ENCODE results near the gene RAP1GAP2. TPM values are rescaled to one million over a fixed set of nuclear protein-coding genes. Genes with fewer than 3 reads are reported as not detected.

Gene RAP1GAP2
- polyA plus RNA-seq, 3 donors = 1.5 to 48.4 (median 6.1) TPM

GRCh38 chr17:2800367-2800766 is 4.1 kb downstream of the RAP1GAP2 start:
- no peaks in the 10 kb centered on the region for H3K9me3 ChIP-seq (replicated peaks in 1 of 2; ENCODE audit: control insufficient read depth in 1 of 2, insufficient read depth in 1 of 2, low read length in 2 of 2)
- Mint-ChIP-seq H3K4me1 (peaks cover 71% of the 10 kb centered on the region), H3K27ac (peak overlapping the region in 5 of 7 donors; percentile 5 to 68 (median 57)), H3K36me3 (peaks cover 49 to 60% of the 10 kb centered on the region in 2 donors), H3K27me3 (ENCODE audit: low read depth in 3 of 3) (no peaks in the 10 kb centered on the region), H3K9me3 (peaks cover 0 to 5% (median 2%) of the 10 kb centered on the region in 7 donors), H3K4me3 (no peak overlapping the region)
- no peak overlapping the region for H3K9ac ChIP-seq (ENCODE audit: insufficient read depth, low read length, poor library complexity, severe bottlenecking)
- no peak for TF ChIP-seq CTCF (IDR thresholded peaks at IDR 0.05)
- peaks cover 42 to 61% of the 10 kb centered on the region in 2 donors for H3K4me1 ChIP-seq (ENCODE audit: control insufficient read depth in 1 of 2, insufficient read depth in 2 of 2, low read length in 2 of 2)
- intact Hi-C loops (cut with micrococcal nuclease) = no loop called here
- H3K36me3 ChIP-seq (replicated peaks in 1 of 2; ENCODE audit: control insufficient read depth in 1 of 2, insufficient read depth in 2 of 2, low read length in 2 of 2) = peaks cover 29 to 55% of the 10 kb centered on the region in 2 donors
- 93% methylated on average over 8 of the region's 11 CpGs for WGBS (ENCODE audit: insufficient coverage)
- H3K4me3 ChIP-seq (replicated peaks in 1 of 3; ENCODE audit: low read depth in 2 of 3, low read length in 3 of 3) = no peak overlapping the region
- H3K27me3 ChIP-seq (ENCODE audit: control insufficient read depth in 2 of 2, insufficient read depth in 2 of 2, low read length in 2 of 2) = no peaks in the 10 kb centered on the region
- DNase-seq = no peak
- H4K20me1 ChIP-seq (ENCODE audit: insufficient read depth, low read length) = peaks cover 87% of the 10 kb centered on the region
- H2AFZ ChIP-seq (ENCODE audit: insufficient read depth, low read depth, low read length, poor library complexity, severe bottlenecking) = no peak overlapping the region
- H3K79me2 ChIP-seq (ENCODE audit: insufficient read depth, low read length) = peaks cover 90% of the 10 kb centered on the region
- H3K27ac ChIP-seq (ENCODE audit: low read depth in 1 of 2, low read length in 2 of 2) = no peak overlapping the region
- H3K4me2 ChIP-seq (replicated peaks; ENCODE audit: extremely low read depth, low read length, poor library complexity, severe bottlenecking) = no peak overlapping the region

- Mint-ChIP-seq H3K27ac (peak overlapping the region in 2 of 7 donors; percentile 36 to 47), H3K4me3 (no peak overlapping the region), H3K9me3 (peaks cover 0 to 5% (median 2%) of the 10 kb centered on the region in 7 donors), H3K4me1 (peaks cover 61% of the 10 kb centered on the region), H3K36me3 (peaks cover 54 to 70% of the 10 kb centered on the region in 2 donors), H3K27me3 (ENCODE audit: low read depth in 3 of 3) (no peaks in the 10 kb centered on the region)
- peaks cover 87% of the 10 kb centered on the region for H3K79me2 ChIP-seq (ENCODE audit: insufficient read depth, low read length)
- H3K9ac ChIP-seq (ENCODE audit: insufficient read depth, low read length, poor library complexity, severe bottlenecking) = no peak overlapping the region
- H3K4me2 ChIP-seq (replicated peaks; ENCODE audit: extremely low read depth, low read length, poor library complexity, severe bottlenecking) = no peak overlapping the region
- DNase-seq = no peak
- intact Hi-C loops (cut with micrococcal nuclease) = no loop called here
- H3K4me3 ChIP-seq (replicated peaks in 1 of 3; ENCODE audit: low read depth in 2 of 3, low read length in 3 of 3) = no peak overlapping the region
- H3K36me3 ChIP-seq (replicated peaks in 1 of 2; ENCODE audit: control insufficient read depth in 1 of 2, insufficient read depth in 2 of 2, low read length in 2 of 2) = peaks cover 35 to 64% of the 10 kb centered on the region in 2 donors
- H3K4me1 ChIP-seq (ENCODE audit: control insufficient read depth in 1 of 2, insufficient read depth in 2 of 2, low read length in 2 of 2) = peaks cover 36 to 54% of the 10 kb centered on the region in 2 donors
- H3K27ac ChIP-seq (ENCODE audit: low read depth in 1 of 2, low read length in 2 of 2) = no peak overlapping the region
- no peak overlapping the region for H2AFZ ChIP-seq (ENCODE audit: insufficient read depth, low read depth, low read length, poor library complexity, severe bottlenecking)
- no peak for TF ChIP-seq CTCF (IDR thresholded peaks at IDR 0.05)
- no peaks in the 10 kb centered on the region for H3K9me3 ChIP-seq (replicated peaks in 1 of 2; ENCODE audit: control insufficient read depth in 1 of 2, insufficient read depth in 1 of 2, low read length in 2 of 2)
- no peaks in the 10 kb centered on the region for H3K27me3 ChIP-seq (ENCODE audit: control insufficient read depth in 2 of 2, insufficient read depth in 2 of 2, low read length in 2 of 2)
- WGBS (ENCODE audit: insufficient coverage) = 88% methylated on average over 5 of the region's 6 CpGs
- H4K20me1 ChIP-seq (ENCODE audit: insufficient read depth, low read length) = peaks cover 97% of the 10 kb centered on the region
Measured at GRCh38 chr17:2801841-2802240, 5.6 kb downstream of the RAP1GAP2 start.

All from CD14-positive monocyte (primary cell).